Heart right ventricle (tissue), 16 donors: ENCODE data around the gene ZNF226. TPM values are rescaled to one million over a fixed set of nuclear protein-coding genes. Genes with fewer than 3 reads are reported as not detected.
"Not testable (repeated sequence)": the region's sequence is repeated elsewhere in the genome, so short reads cannot be mapped to it uniquely, and the experiment has no call there.

ENCODE experiments used
- ATAC-seq, 8 donors: fragments of 200-7000 bp; cut with Tn5 transposase; one replicate each; pipeline ENCODE4 v1.9.1; 2020; ENCODE audit warnings: mild to moderate bottlenecking in 8 of 8, moderate library complexity in 8 of 8, moderate number of reproducible peaks in 1 of 8
- DNase-seq, 2 donors: peaks; one replicate each; pipeline ENCODE4 v3.0.0-alpha.2; 2020
- H3K27ac ChIP-seq, 10 donors: fragments of 200-600 bp; sonication (generic) in 2 of 10; one replicate each; pipeline versions ENCODE4 v1.5.0 to v1.8.0; 2020 to 2022; ENCODE audit warnings: mild to moderate bottlenecking in 3 of 10
- H3K27me3 ChIP-seq, 7 donors: fragments of 200-600 bp; one replicate each; pipeline ENCODE4 v1.8.0; 2021 to 2022; ENCODE audit warnings: mild to moderate bottlenecking in 2 of 7
- H3K36me3 ChIP-seq, 9 donors: fragments of 200-600 bp; sonication (generic) in 1 of 9; one replicate each; pipeline versions ENCODE4 v1.5.0 to v1.8.0; 2020 to 2022; ENCODE audit warnings: mild to moderate bottlenecking in 2 of 9
- H3K4me1 ChIP-seq, 9 donors: fragments of 200-600 bp; sonication (generic) in 1 of 9; one replicate each; pipeline versions ENCODE4 v1.5.0 to v1.8.0; 2020 to 2022; ENCODE audit warnings: mild to moderate bottlenecking in 4 of 9
- H3K4me3 ChIP-seq, 10 donors: fragments of 200-600 bp; sonication (generic) in 2 of 10; one replicate each; pipeline versions ENCODE4 v1.5.0 to v1.8.0; 2020 to 2022; ENCODE audit warnings: mild to moderate bottlenecking in 7 of 10, moderate library complexity in 2 of 10
- H3K9me3 ChIP-seq, 11 donors: fragments of 200-600 bp in 10 of 11; sonication (generic) in 2 of 11; one replicate each; pipeline versions ENCODE4 v1.5.0 to v1.8.0; 2013 to 2022; ENCODE audit warnings: mild to moderate bottlenecking in 2 of 11, control low read depth in 1 of 11, moderate library complexity in 1 of 11
- WGBS, 2 donors: extraction: QIAGEN DNeasy Blood & Tissue Kit; methylation state at CpG; one replicate each; pipeline ENCODE4 v1.1.7; 2013; ENCODE audit warnings: inconsistent platforms in 1 of 2; 5-methylcytosine and 5-hydroxymethylcytosine counted together
- intact Hi-C, 10 donors: fragments of 100-400 bp; cut with DNase I; formaldehyde crosslinking; loops; one replicate each; pipeline versions ENCODE4 v1.11.1 to v1.14.2; 2022
- polyA plus RNA-seq, 2 donors: library from polyadenylated mRNA; stranded (reverse); fragments of 200-250 nt; gene quantifications; one replicate each; pipeline ENCODE4 v1.2.3, GENCODE V29; 2013
- total RNA-seq, 10 donors: library from RNA; stranded (reverse); fragmentation: NEBNext Ultra II Directional in 3 of 10; extraction: Animal tissue kit (Norgen Biotek cat#: 25700) in 3 of 10; gene quantifications; one replicate each; pipeline versions ENCODE4 v1.2.1 to v1.2.4, GENCODE V29; 2021 to 2023
- TF ChIP-seq, protein P1 (sequence below), 9 donors: fragments of 200-600 bp; sonication (generic) in 2 of 9; IDR thresholded peaks; one replicate each; pipeline versions ENCODE4 v1.5.0 to v1.8.0; 2021 to 2022; ENCODE audit warnings: antibody characterized with exemption in 9 of 9, mild to moderate bottlenecking in 5 of 9, moderate library complexity in 1 of 9
- donor health status: Arrhythmogenic right ventricular cardiomyopathy.
- donor health status: ischemic (EF 13 %, LVEDD 7.1; RV severe dilation, severe dysfunction).
- donor health status: healthy with polysubstance abuse.
- donor health status: DM: no; HTN: yes; CAD: no.
- donor health status: DM: no; HTN: no; CAD: no.
- donor health status: ischemic (EF 25% LVEDD 6.9; RV normal size, moderate dysfunction).
- donor health status: ischemic (EF 25% LVEDD 5.7; RV mildly dilated, moderate dysfunction).
- donor health status: healthy.
- donor health status: DM: yes; HTN: yes; CAD: no.
- donor health status: Ischemic cardiomyopathy.
- donor health status: ischemic (EF 35%, LVEDD 5.7; RV mildly dilated, moderate dysfunction).
- donor health status: nonischemic (EF 11% LVEDD 7.7; RV severe dilation, severe dysfunction).
- donor health status: DM: yes; HTN: yes; CAD: no.
- donor health status: PGD.
- donor health status: ischemic (EF 29% LVEDD 5.4; RV normal size, mild dysfunction).
- donor health status: nonischemic (EF 23%, LVEDD 6.1; RV moderate dilation, normal function).

The ZNF226 gene
- total and polyA plus RNA-seq, 12 donors: 14.6 to 30.6 (median 21.7) TPM

DNA sequence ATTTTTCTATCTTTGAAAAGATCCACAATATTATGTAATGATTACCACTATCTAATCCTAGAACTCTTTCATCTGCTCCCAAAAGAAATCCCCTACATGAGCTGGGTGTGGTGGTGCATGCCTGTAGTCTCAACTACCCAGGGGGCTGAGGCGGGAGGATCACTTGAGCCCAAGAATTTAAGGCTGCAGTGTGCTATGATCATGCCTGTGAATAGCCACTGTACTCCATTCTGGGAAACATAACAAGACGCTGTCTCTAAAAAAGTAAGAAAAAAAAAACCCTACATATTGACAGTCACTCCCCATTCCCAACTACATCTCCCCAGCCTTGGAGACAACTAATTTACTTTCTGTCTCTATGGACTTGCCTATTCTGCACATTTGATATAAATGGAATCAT is 1.1 kb upstream of the ZNF226 start:
- Histone ChIP-seq H3K4me1 (peaks cover 0 to 17% (median 12%) of the 10 kb centered on the region in 9 donors), H3K27me3 (no peaks in the 10 kb centered on the region), H3K9me3 (peaks cover 0 to 75% (median 27%) of the 10 kb centered on the region in 11 donors), H3K27ac (no peak overlapping the region), H3K36me3 (peaks cover 0 to 31% (median 17%) of the 10 kb centered on the region in 9 donors), H3K4me3 (peak overlapping the region in 1 of 10 donors; percentile 55)
- 91 to 93% methylated on average over 2 of the region's 2 CpGs for WGBS, 2 donors
- no peak for DNase-seq
- intact Hi-C loops: loop anchor here in 5 of 10 donors (1.0 to 10.0 kb wide), 9 partner anchors 22 to 141 kb away; partner anchors contain the start of genes ZNF225 (in 4 of the 5), ZNF234 (in 2 of the 5) and ZNF227 (in 1 of the 5)
- ATAC-seq: no peak
- TF ChIP-seq, protein P1, sequence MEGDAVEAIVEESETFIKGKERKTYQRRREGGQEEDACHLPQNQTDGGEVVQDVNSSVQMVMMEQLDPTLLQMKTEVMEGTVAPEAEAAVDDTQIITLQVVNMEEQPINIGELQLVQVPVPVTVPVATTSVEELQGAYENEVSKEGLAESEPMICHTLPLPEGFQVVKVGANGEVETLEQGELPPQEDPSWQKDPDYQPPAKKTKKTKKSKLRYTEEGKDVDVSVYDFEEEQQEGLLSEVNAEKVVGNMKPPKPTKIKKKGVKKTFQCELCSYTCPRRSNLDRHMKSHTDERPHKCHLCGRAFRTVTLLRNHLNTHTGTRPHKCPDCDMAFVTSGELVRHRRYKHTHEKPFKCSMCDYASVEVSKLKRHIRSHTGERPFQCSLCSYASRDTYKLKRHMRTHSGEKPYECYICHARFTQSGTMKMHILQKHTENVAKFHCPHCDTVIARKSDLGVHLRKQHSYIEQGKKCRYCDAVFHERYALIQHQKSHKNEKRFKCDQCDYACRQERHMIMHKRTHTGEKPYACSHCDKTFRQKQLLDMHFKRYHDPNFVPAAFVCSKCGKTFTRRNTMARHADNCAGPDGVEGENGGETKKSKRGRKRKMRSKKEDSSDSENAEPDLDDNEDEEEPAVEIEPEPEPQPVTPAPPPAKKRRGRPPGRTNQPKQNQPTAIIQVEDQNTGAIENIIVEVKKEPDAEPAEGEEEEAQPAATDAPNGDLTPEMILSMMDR (IDR thresholded peaks at IDR 0.05): no peak

- Histone ChIP-seq H3K36me3 (peaks cover 0 to 37% (median 22%) of the 10 kb centered on the region in 9 donors), H3K4me3 (peak overlapping the region in 9 of 10 donors; percentile 18 to 86 (median 70)), H3K4me1 (peaks cover 0 to 17% (median 12%) of the 10 kb centered on the region in 9 donors), H3K9me3 (peaks cover 0 to 75% (median 24%) of the 10 kb centered on the region in 11 donors), H3K27ac (peak overlapping the region in 9 of 10 donors; percentile 49 to 92 (median 88)), H3K27me3 (no peaks in the 10 kb centered on the region)
- intact Hi-C loops: loop anchor here in 5 of 10 donors (1.0 to 10.0 kb wide), 9 partner anchors 23 to 140 kb away; partner anchors contain the start of genes ZNF225 (in 4 of the 5), ZNF234 (in 2 of the 5) and ZNF227 (in 1 of the 5)
- 64 to 65% methylated on average over 3 of the region's 3 CpGs for WGBS, 2 donors
- DNase-seq (no peak), ATAC-seq (peak in 3 of 8 donors; percentile 1 to 5 (median 1))
- TF ChIP-seq, protein P1 (IDR thresholded peaks at IDR 0.05): no peak
Observed at GRCh38 chr19:44164327-44164672, 600 bp upstream of the ZNF226 start.

- DNase-seq, H3K4me3 ChIP-seq, H3K27me3 ChIP-seq, intact Hi-C loops, ATAC-seq, H3K27ac ChIP-seq: not testable (repeated sequence)
- Histone ChIP-seq H3K9me3 (peaks cover 0 to 93% (median 45%) of the 10 kb centered on the region in 11 donors), H3K4me1 (peaks cover 0 to 10% (median 8%) of the 10 kb centered on the region in 9 donors), H3K36me3 (peaks cover 12 to 100% (median 85%) of the 10 kb centered on the region in 9 donors)
- WGBS, 2 donors: 97 to 98% methylated on average over 6 of the region's 6 CpGs
Observed at GRCh38 chr19:44170660-44171059, 5.8 kb downstream of the ZNF226 start.

- Histone ChIP-seq H3K36me3 (peaks cover 12 to 65% (median 59%) of the 10 kb centered on the region in 9 donors), H3K4me3 (no peak overlapping the region), H3K4me1 (no peaks in the 10 kb centered on the region), H3K27me3 (no peaks in the 10 kb centered on the region), H3K27ac (no peak overlapping the region), H3K9me3 (peaks cover 0 to 100% (median 77%) of the 10 kb centered on the region in 11 donors)
- 95 to 100% methylated on average over 3 of the region's 3 CpGs for WGBS, 2 donors
- DNase-seq (no peak), ATAC-seq (no peak)
- intact Hi-C loops: no loop called here
- TF ChIP-seq, protein P1 (IDR thresholded peaks at IDR 0.05): no peak
Observed at GRCh38 chr19:44176590-44176989, 11.7 kb downstream of the ZNF226 start.

DNA sequence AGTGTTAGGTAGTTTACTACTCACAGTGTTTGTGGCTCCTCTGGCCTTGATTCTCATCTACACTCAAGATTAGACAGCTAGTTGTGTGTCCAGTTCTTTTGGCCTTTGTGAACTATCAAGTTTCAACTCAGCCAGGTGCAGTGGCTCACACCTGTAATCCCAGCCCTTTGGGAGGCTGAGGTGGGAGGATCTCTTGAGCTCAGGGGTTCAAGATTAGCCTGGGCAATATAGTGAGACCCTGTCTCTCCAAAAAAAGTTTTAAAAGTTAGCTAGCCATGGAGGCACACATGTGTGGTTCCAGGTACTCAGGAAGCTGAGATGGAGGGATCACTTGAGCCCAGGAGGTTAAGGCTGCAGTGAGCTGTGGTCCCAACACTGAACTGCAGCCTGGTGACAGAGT is 16.1 kb downstream of the ZNF226 start:
- DNase-seq: no peak
- H3K9me3 ChIP-seq: peaks cover 0 to 99% (median 50%) of the 10 kb centered on the region in 11 donors
- no peak overlapping the region for H3K27ac ChIP-seq
- no peaks in the 10 kb centered on the region for H3K4me1 ChIP-seq
- intact Hi-C loops: no loop called here
- H3K4me3 ChIP-seq: no peak overlapping the region
- H3K36me3 ChIP-seq: peaks cover 0 to 21% (median 15%) of the 10 kb centered on the region in 9 donors
- TF ChIP-seq, protein P1 (IDR thresholded peaks at IDR 0.05): no peak
- no peaks in the 10 kb centered on the region for H3K27me3 ChIP-seq
- no peak for ATAC-seq
